H1 (cell line): ENCODE results near the gene FOXN3. TPM values are rescaled to one million over a fixed set of nuclear protein-coding genes. Genes with fewer than 3 reads are reported as not detected.

Experiments
- MAFK ChIP-seq: IDR thresholded peaks from 2 replicates; pipeline ENCODE4 v1.6.1; 2012; ENCODE audit warnings: low read depth, mild to moderate bottlenecking, improper control_type of control experiment, low read length
- RAD21 ChIP-seq, 2 experiments: IDR thresholded peaks in 1 of 2; conservative IDR thresholded peaks in 1 of 2; 2 replicates each; pipeline ENCODE4 v1.6.1; 2011; ENCODE audit warnings: low read depth in 2 of 2, low read length in 2 of 2, improper control_type of control experiment in 1 of 2, inconsistent platforms in 1 of 2, mild to moderate bottlenecking in 1 of 2, moderate library complexity in 1 of 2
- TCF12 ChIP-seq: IDR thresholded peaks from 2 replicates; pipeline ENCODE4 v1.6.1; 2011; ENCODE audit warnings: low read depth, mild to moderate bottlenecking, low read length
- polyA plus RNA-seq, 7 experiments: library from polyadenylated mRNA; depleted of rRNA in 3 of 7; stranded (reverse) in 5 of 7; unstranded in 2 of 7; fragments of >200 nt in 5 of 7; fragments of 200-250 nt in 2 of 7; gene quantifications; 1 replicate in 5 of 7; 2 replicates in 1 of 7; 4 replicates in 1 of 7; pipeline versions ENCODE4 v1.2.1 to v1.2.3, GENCODE V29; 2011 to 2013; ENCODE audit warnings: missing spikeins in 2 of 7, mixed read lengths in 2 of 7
- total RNA-seq: library from RNA; stranded (reverse); fragmentation: NEBNext Ultra II Directional; extraction: Animal tissue kit (Norgen Biotek cat#: 25700); gene quantifications from 2 replicates; pipeline ENCODE4 v1.2.1, GENCODE V29; 2021
- TF ChIP-seq, protein P1 (sequence below): IDR thresholded peaks from 2 replicates; pipeline ENCODE4 v1.6.1; 2011; ENCODE audit warnings: low read length, improper control_type of control experiment
- TF ChIP-seq, protein P2 (sequence below): IDR thresholded peaks from 2 replicates; pipeline ENCODE4 v1.6.1; 2012; ENCODE audit warnings: inconsistent platforms

The FOXN3 gene
- total and polyA plus RNA-seq, 2 of the 8 experiments (the other 6 are each of a cell fraction or from before 2014, with no cell fraction given): 52.6 to 178 TPM

DNA sequence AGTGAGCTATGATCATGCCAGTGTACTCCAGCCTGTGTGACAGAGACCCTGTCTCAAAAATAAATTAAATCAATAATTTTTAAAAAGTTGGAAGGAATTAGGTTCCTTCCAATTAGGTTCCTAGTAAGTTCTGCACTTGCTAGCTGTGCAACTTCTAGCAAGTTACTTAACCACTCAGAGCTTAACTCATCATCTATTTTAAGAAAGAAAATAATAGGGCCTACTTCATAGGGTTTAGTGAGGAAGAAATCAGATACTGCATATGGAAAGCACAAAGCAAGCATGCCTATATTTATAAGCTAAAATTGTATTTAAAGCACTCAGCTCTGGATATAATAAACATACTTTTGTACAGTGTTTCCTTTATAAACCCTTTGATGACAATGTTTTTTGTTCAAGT, 10.7 kb downstream of the FOXN3 start (continued):
- TF ChIP-seq TCF12: no peak
- TF ChIP-seq, protein P1, sequence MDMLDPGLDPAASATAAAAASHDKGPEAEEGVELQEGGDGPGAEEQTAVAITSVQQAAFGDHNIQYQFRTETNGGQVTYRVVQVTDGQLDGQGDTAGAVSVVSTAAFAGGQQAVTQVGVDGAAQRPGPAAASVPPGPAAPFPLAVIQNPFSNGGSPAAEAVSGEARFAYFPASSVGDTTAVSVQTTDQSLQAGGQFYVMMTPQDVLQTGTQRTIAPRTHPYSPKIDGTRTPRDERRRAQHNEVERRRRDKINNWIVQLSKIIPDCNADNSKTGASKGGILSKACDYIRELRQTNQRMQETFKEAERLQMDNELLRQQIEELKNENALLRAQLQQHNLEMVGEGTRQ: no peak
- TF ChIP-seq RAD21 (IDR thresholded peaks at IDR 0.05 in 1 of 2, conservative IDR thresholded peaks at IDR 0.05 in 1 of 2; ENCODE audit: low read depth in 2 of 2, low read length in 2 of 2): no peak
- no peak for TF ChIP-seq MAFK
- TF ChIP-seq, protein P2, sequence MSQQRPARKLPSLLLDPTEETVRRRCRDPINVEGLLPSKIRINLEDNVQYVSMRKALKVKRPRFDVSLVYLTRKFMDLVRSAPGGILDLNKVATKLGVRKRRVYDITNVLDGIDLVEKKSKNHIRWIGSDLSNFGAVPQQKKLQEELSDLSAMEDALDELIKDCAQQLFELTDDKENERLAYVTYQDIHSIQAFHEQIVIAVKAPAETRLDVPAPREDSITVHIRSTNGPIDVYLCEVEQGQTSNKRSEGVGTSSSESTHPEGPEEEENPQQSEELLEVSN: no peak
